GM21367 (cell line): ENCODE results near the gene OSTM1.

Source experiments
- ATAC-seq: cut with Tn5 transposase; IDR thresholded peaks from one replicate; pipeline ENCODE4 v1.9.1; 2021; ENCODE audit not compliant: unreplicated experiment

Gene OSTM1, protein sequence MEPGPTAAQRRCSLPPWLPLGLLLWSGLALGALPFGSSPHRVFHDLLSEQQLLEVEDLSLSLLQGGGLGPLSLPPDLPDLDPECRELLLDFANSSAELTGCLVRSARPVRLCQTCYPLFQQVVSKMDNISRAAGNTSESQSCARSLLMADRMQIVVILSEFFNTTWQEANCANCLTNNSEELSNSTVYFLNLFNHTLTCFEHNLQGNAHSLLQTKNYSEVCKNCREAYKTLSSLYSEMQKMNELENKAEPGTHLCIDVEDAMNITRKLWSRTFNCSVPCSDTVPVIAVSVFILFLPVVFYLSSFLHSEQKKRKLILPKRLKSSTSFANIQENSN

DNA sequence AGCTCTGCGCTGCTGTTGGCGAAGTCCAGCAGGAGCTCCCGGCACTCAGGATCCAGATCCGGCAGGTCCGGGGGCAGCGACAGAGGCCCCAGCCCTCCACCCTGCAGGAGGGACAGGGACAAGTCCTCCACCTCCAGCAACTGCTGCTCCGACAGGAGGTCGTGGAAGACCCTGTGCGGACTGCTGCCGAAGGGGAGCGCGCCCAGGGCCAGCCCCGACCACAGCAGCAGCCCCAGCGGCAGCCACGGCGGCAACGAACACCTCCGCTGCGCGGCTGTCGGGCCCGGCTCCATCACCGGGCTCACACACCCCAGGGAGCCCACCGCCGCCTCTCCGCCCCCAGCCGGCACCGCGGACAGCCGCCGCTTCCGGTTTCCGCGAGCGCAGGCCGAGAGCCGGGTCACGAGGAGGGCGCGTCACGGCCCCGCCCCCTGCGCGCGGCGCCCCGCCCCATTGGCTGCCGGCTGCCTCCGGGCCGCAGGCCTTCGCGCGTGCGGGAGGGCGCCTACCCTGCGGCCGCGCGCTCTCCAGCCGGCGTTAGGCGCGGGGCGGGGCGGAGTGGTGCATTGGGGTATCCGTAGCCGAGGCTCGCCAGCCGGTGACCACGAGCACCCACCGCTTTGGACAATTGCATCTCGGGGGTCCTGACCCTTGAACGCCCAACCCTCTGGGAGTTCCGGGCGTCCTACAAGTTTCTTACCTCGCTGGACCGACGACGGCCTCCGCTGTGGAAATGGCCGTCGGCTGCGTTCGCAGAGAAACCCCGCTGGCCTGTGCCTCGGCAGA is at the start of gene OSTM1:
Gene OSTM1, minus strand, starts transcription at position 383 of the 786 bp plus-strand sequence. Its CDS starts 90 bp downstream, at position 293.
- peak; percentile 91 for ATAC-seq

GRCh38 chr6:108123946-108124345 is 49.4 kb upstream of the OSTM1 start:
- no peak for ATAC-seq

- ATAC-seq, result no peak
Measured at GRCh38 chr6:108123481-108123929, 49.0 kb upstream of the OSTM1 start.

- no peak for ATAC-seq
Measured at GRCh38 chr6:108121612-108122011, 47.1 kb upstream of the OSTM1 start.

GRCh38 chr6:108120311-108120710 is 45.8 kb upstream of the OSTM1 start:
- ATAC-seq, result no peak

GRCh38 chr6:108119769-108120141 is 45.2 kb upstream of the OSTM1 start:
- ATAC-seq, result no peak

GRCh38 chr6:108118810-108119768 is 44.5 kb upstream of the OSTM1 start:
- no peak for ATAC-seq

DNA sequence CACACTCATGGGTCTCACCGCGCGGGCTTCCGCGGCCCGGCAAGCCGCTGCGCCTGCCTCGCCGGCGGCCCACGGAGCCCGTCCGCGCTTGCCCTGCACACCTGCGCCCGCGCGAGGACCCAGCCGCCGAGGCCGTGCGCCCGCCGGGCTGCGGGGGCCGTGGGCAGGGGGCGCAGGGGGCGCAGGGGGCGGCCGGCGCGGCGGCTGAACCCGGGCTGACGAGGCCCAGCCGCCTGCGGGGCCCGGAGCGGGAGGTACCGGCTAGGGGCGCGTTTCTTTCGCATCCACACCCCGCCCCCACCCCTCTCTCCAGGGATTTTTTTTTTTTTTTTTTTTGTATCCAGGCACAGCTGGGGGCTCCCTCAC is 43.8 kb upstream of the OSTM1 start:
- ATAC-seq, result no peak

DNA sequence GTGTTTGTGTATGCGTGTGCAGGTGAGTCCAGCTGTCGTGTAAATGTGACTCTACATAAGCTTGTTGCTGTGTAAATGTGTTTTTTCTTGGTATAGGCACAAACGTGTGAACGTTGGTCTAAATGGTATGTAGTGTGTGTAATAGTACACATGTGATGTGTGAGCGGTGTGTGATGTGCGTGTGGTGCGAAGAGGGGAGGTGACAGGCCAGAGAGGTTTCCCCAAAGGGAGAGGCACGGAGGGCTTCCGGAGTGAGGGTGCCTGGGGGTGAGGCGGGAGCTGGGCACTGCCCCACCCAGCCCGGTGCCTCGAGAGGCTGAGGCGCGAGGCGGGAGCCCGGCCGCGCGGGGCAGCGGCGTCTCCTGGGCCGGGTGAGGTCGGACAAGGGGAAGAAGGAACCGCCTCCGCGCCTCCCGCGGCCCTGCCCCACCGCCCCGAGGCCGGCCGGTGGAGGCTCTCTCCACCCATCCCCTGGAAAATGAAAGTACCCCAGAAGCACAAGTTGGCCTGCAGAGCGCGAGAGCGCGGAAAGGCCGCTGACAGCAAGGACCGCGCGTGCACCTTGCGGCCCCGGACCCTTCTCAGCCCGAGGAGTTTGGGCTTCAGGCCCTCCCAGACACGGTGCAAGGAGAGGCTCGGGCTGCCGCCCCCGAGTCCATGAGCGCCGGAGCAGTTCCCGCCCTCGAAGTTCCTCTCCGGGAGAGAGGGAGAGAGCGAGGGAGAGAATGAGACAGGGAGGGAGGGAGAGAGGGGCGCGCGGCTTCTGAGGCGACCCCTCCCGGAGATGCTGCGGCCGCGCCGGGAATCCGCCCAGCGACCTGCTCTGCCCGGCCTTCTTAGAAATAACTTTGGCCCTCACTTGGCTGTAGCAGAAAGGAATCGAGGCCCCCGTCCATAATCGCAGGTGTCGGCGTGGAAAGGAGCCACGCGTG is 43.2 kb upstream of the OSTM1 start:
- ATAC-seq, result no peak

- ATAC-seq, result no peak
Measured at GRCh38 chr6:108116546-108117426, 42.2 kb upstream of the OSTM1 start.

DNA sequence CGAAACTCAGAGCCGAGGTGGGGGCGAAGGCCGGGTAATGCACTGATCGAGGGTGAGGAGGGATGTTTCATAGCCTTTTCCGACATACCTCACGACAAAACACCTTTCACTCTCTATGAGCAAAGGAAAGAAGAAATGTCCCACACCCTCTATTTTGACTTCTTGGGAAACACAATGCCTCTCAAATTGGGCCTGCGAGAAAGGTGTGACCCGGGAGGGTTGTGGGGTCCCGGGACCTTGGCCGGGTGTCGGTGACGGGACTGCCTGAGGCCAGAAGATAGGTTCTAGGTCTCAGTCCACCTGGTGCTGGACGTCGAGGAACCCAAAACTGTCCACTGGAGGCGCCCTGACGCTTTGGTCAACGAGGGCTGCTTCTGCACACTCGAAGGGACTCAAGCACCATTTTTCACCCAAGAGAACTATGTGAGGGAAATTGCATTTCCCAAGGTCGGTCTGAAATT is 41.1 kb upstream of the OSTM1 start:
- no peak for ATAC-seq

DNA sequence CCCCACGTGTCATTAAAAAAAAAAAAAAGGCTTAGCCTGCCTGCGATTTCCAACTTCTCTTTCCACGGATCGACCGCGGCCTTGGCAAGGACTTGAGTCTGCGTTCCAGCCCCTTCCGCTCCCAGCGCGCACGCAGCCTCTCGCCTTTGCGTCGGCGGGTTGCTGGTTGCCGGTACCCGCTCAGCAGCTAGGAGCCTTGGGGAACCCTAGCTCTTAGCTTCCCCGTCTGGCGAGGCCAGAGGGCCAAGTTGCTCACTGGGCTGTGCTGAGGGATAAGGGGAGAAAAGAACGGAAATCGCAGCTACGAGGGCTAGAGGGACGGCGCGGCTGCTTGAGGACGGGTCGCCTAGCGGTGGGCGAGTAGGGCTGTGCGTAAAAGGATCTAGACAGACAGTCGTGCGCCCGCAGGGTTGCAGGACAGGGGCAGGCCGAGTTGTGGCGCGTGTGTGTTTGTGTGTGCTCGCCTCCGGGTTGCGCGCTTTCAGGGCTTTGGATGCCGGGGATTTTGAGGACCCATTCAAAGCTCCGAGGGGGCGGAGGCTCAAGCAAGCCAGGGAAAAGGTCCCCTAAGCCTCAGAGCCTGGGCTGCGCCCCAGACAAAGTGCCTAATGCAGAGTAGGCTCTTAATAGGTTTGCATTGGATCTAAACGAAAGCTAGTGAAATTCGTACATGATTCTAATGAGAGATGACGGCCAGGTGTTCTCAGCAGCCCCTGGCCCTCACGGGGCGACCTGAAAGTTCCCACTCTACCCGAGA is 40.5 kb upstream of the OSTM1 start:
- no peak for ATAC-seq

DNA sequence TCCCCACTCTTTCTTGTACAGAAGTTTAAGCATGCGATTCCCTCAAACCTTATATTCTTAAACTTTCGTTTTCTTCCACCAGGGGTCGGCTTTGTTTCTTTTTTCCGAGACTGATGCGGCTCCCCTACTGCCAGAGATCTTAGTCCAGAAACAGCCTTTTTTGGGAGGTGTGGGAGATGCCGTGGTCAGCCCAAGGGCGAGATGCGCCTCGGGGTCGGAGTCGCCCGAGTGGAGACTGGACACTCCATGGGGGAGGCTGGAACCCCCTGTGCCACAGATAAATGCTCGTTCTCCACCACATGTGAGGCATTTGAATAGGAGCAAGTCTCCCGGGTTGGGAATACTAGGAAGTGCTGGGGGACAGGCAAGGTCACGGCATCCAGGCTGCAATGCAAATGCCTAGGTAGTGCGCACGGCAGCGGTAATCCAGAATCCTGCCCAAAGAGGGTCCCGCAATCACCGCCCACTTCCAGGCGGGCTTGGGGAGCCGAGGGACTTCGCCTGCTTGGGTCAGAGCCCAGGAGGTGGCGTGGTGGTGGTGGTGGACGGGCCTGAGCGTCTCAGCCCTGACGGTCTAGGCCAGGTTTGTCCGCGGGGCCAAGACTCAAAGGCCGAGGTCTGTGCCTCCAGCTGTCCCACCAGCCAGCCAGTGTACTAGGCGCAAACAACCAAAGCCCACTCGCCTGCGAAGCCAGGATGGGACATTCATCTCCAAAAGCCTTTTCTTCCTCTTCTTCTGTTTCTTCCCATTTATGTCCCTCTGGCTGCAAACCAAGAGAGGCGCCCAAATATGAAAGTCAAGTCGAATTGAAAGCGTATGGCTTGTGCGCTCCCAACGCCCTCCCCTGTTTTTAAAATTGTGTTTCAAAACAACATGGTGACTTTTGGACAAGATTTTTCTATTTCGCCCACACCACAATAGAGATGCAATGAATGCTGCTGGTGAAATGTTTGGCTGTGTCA is 39.3 kb upstream of the OSTM1 start:
- ATAC-seq, result no peak

- ATAC-seq, result no peak
Measured at GRCh38 chr6:108108374-108108773, 33.8 kb upstream of the OSTM1 start.

- ATAC-seq, result no peak
Measured at GRCh38 chr6:108107102-108107501, 32.6 kb upstream of the OSTM1 start.

GRCh38 chr6:108106694-108107093 is 32.2 kb upstream of the OSTM1 start:
- ATAC-seq, result no peak

DNA sequence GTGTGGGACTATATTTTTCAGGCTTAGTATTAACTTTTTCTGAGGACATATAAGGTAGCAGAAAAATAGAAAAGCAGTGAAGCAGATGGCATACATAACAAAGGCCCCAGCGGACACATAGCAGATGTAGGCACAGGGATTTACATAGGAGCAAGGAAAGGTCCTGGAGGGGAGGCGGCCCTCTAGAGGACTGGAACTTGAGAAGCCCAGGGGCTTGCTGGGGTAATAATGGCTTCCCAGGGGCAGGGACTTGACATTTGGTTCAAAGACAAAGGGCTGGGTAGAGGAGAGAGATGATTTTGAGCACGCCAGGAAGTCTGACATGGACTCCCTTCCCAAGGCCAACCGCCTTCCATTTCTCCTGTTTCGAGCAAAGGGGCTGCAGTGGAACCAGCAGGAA is 31.7 kb upstream of the OSTM1 start:
- ATAC-seq, result no peak
